Head of caudate nucleus (tissue), 42 donors: Measurements from ENCODE around the gene PRR35.

Source experiments
- DNase-seq, 42 donors: peaks; one replicate each; pipeline versions ENCODE4 v3.0.0 to v3.0.0-alpha.2; 2020 to 2021; ENCODE audit warnings: mixed read lengths in 7 of 42
- intact Hi-C: fragments of 100-400 bp; cut with DNase I; formaldehyde crosslinking; loops from one replicate; pipeline ENCODE4 v1.15.0; 2022

Gene PRR35

GRCh38 chr16:600781-601180 lies 40.6 kb downstream of the PRR35 start:
- peak in 1 of 42 donors; percentile 58 for DNase-seq
- intact Hi-C loops, result no loop called here

GRCh38 chr16:603933-604332 lies 43.7 kb downstream of the PRR35 start:
- DNase-seq, result peak in 1 of 42 donors; percentile 23
- intact Hi-C loops, result no loop called here

- DNase-seq, result no peak
- intact Hi-C loops, result no loop called here
These were observed 46.6 kb downstream of the PRR35 start for GRCh38 chr16:606656-607307.

GRCh38 chr16:608019-608418 lies 47.8 kb downstream of the PRR35 start:
- intact Hi-C loops, result no loop called here
- peak in 1 of 42 donors; percentile 17 for DNase-seq

GRCh38 chr16:609316-609715 lies 49.1 kb downstream of the PRR35 start:
- no peak for DNase-seq
- intact Hi-C loops, result no loop called here

GRCh38 chr16:609984-610383 lies 49.8 kb downstream of the PRR35 start:
- intact Hi-C loops, result no loop called here
- peak in 1 of 42 donors; percentile 13 for DNase-seq

GRCh38 chr16:610513-611381 lies 50.6 kb downstream of the PRR35 start:
- DNase-seq, result peak; percentile 65 to 90 (median 81)
- intact Hi-C loops, result no loop called here

- DNase-seq, result no peak
- intact Hi-C loops, result no loop called here
These were observed 54.9 kb downstream of the PRR35 start for GRCh38 chr16:615122-615521.
